Activated CD8-positive, alpha-beta memory T cell treated with anti-CD3 and anti-CD28 coated beads, Interleukin-2, amount 50 U/mL, for 4 hours (primary cell): Measurements from ENCODE around the gene DOCK8.

ENCODE experiments used
- DNase-seq: peaks from one replicate; pipeline ENCODE4 v3.0.0-alpha.2; 2020

DOCK8 gene

GRCh38 chr9:270657-271237 lies 56.1 kb downstream of the DOCK8 start:
- DNase-seq = no peak

- DNase-seq = peak; percentile 68
These were observed 57.9 kb downstream of the DOCK8 start for GRCh38 chr9:272251-273213.

GRCh38 chr9:274406-274805 lies 59.7 kb downstream of the DOCK8 start:
- no peak for DNase-seq

- no peak for DNase-seq
These were observed 63.1 kb downstream of the DOCK8 start for GRCh38 chr9:277601-278295.

- DNase-seq = peak; percentile 34
These were observed 64.0 kb downstream of the DOCK8 start for GRCh38 chr9:278651-279050.

DNA sequence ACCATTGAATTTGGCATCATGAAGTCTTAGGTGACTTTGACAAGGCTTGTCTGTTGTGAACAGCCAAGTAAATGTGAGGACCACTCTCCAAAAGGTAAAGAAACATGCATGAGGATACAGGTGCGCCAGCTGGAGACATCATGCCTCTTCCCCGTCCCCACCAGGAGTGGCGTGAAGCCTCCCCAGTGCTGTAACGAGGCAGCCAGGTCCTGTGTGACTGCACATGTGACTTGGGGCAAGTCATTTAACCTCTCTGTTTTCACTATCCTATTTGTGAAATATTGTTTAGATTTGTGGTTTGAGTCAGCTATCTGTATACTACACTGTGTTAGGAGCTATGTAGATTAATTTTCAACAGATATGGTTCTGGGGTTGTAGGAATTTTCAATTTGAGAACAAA lies 65.0 kb downstream of the DOCK8 start:
- no peak for DNase-seq

GRCh38 chr9:281741-282645 lies 67.3 kb downstream of the DOCK8 start:
- DNase-seq = no peak

GRCh38 chr9:286071-286740 lies 71.5 kb downstream of the DOCK8 start:
- DNase-seq = no peak

GRCh38 chr9:289121-289520 lies 74.5 kb downstream of the DOCK8 start:
- no peak for DNase-seq

DNA sequence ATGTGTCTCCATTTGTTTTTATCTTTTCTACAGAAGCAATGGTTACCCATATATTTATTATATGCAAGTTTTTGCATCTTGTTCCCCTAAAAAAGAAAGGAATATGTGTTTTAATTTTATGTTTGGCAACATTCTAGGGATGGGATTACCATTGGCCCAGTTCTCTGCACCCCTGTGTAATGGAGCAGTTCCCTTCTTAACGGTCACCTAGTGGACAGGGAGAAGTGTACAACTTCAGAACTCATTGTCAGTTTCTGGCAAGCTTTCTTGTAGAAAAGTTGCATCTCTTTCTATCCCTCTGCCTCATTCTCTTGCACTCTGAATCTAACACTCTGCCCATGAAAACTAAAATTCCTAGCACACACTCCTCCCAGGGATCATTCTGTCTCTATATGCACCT lies 78.2 kb downstream of the DOCK8 start:
- DNase-seq = no peak

DNA sequence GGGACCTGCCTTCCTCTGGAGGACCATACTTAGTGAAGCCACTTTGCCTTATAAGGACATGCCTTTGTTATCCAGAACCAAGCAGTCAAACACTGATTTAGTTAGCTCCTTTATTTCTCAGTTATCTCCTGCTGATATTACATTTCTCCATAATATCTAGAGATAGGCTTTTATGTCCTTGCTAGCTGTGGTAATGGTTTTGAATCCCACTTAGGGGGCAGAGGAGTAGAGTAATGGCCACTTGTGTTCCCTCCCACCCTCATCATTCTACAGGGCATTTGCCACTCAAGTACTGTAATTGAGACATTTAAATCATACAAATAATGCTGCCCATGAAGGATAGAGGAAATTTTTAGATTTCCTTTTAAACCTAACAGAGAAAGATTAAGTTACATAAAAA lies 80.9 kb downstream of the DOCK8 start:
- no peak for DNase-seq

DNA sequence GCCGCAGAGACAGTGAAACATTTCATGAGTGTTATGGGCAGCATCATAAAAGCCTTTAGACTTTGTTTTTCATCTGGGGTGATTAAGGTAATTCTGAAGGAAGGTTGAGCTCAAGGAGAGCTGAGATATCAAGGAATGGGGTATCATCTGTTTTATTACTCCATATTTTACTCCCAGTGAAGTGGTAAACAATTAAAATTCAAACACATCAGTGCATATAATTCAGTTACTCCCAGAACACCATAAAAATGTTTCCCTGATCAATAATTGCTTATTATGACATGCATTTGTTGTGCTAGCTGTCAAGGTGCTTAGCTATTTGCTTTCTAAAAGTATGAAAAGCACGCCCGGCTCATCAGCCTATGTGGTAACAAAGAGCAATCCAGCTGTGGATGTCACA lies 81.7 kb downstream of the DOCK8 start:
- DNase-seq = no peak

- no peak for DNase-seq
These were observed 82.7 kb downstream of the DOCK8 start for GRCh38 chr9:297104-297972.

- DNase-seq = no peak
These were observed 88.8 kb downstream of the DOCK8 start for GRCh38 chr9:303502-303901.

GRCh38 chr9:304106-304505 lies 89.4 kb downstream of the DOCK8 start:
- DNase-seq = no peak

GRCh38 chr9:304519-305185 lies 90.0 kb downstream of the DOCK8 start:
- no peak for DNase-seq

GRCh38 chr9:306907-307306 lies 92.2 kb downstream of the DOCK8 start:
- DNase-seq = peak; percentile 49

- DNase-seq = no peak
These were observed 97.2 kb downstream of the DOCK8 start for GRCh38 chr9:311841-312240.

GRCh38 chr9:312596-313320 lies 98.1 kb downstream of the DOCK8 start:
- DNase-seq = no peak
